ENCODE measurements around the gene PALLD. TPM values are rescaled to one million over a fixed set of nuclear protein-coding genes. Genes with fewer than 3 reads are reported as not detected.

Gene PALLD
- total and polyA plus RNA-seq, 2 of the 8 experiments (the other 6 are each of a cell fraction or from before 2014, with no cell fraction given): 10.5 to 25.0 TPM

DNA sequence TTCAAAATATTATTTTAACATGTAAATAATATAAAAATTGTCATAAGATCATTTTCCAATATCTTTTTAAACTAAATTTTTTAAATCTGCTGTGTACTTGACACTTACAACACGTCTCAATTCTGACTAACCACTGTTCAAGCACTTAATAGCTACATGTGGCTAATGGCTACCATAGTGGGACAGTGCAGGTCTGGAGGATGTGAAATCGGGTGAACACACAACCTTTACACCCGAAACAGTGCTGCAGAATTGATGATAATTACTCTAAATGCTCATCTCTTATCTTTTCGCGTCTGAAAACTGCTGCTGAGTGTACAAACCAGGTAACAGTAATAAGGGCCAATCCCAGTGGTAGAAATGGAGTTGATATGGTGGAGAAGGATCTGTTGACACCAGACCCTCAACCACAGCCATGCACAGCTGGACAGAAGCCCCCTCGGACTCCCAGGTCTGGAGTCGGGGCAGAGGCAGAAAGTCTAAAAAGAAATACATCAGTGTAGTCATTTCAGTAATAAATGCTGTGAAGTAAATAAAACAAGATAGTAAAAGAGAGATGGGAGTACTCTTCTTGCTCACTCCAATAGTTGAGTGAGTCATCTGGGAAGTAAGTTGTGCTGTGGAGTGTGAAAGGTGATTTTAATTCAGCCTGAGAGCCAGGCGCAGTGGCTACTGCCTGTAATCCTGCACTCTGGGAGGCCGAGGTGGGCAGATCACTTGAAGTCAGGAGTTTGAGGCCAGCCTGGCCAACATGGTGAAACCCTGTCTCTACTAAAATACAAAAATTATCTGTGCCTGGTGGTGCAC, 363.2 kb downstream of the PALLD start:
- DNase-seq (ENCODE audit: low read depth in 1 of 2, low spot score in 2 of 2): no peak
- no peak for TF ChIP-seq KDM5A (IDR thresholded peaks at IDR 0.05; ENCODE audit: low read length)
- no peak for TF ChIP-seq RXRA (IDR thresholded peaks at IDR 0.05; ENCODE audit: insufficient read depth, low read depth, low read length)
- no peak for TF ChIP-seq HDAC6 (IDR thresholded peaks at IDR 0.05; ENCODE audit: low read depth, low read length)
- TF ChIP-seq JUND (IDR thresholded peaks at IDR 0.05; ENCODE audit: low read length): no peak
- no peak for TF ChIP-seq MAFK (IDR thresholded peaks at IDR 0.05; ENCODE audit: low read depth, low read length)
- TF ChIP-seq RNF2 (IDR thresholded peaks at IDR 0.05; ENCODE audit: borderline replicate concordance, low read depth, low read length, missing control alignments, poor library complexity, severe bottlenecking): no peak
- no peak for TF ChIP-seq CHD2 (IDR thresholded peaks at IDR 0.05; ENCODE audit: low read length)
- no peak for TF ChIP-seq EZH2 (IDR thresholded peaks at IDR 0.05; ENCODE audit: low read depth, low read length, severe bottlenecking)
- TF ChIP-seq GABPA (IDR thresholded peaks at IDR 0.05; ENCODE audit: borderline replicate concordance, insufficient read depth, low read length): no peak

More for the DNA sequence above, 363.2 kb downstream of the PALLD start:
- ChIA-PET CTCF (ENCODE audit: partially characterized antibody) (no interaction called here), POLR2A (ENCODE audit: partially characterized antibody) (interaction anchor here (0.8 to 2.0 kb wide), 2 partner anchors 11 to 20 kb away, joined by 5 to 8 read pairs; no protein-coding TSS in a partner anchor)
- Histone ChIP-seq H2BK120ac (replicated peaks; ENCODE audit: low read depth, low read length) (no peak overlapping the region), H3K4me3 (ENCODE audit: extremely low read depth in 1 of 4, insufficient read depth in 2 of 4, low read depth in 3 of 4, low read length in 4 of 4) (no peak overlapping the region), H3K4me2 (ENCODE audit: insufficient read depth in 1 of 2, low read depth in 2 of 2, low read length in 2 of 2) (no peak overlapping the region), H2AK5ac (ENCODE audit: low read depth, low read length) (no peak overlapping the region), H2BK5ac (ENCODE audit: low read depth, low read length) (no peak overlapping the region), H2AFZ (ENCODE audit: low read length) (no peak overlapping the region), H4K8ac (ENCODE audit: extremely low read depth, insufficient read depth, low read length) (no peak overlapping the region), H3K79me1 (ENCODE audit: low read depth, low read length) (no peaks in the 10 kb centered on the region; the same call in 1 of the 2 replicates), H3K56ac (replicated peaks; ENCODE audit: insufficient read length, low read depth, low read length) (no peak overlapping the region), H2BK20ac (ENCODE audit: low read length) (no peak overlapping the region), H3K27ac (ENCODE audit: low read depth, low read length) (no peak overlapping the region), H4K5ac (ENCODE audit: insufficient read length, low read depth, low read length) (no peak overlapping the region), H4K91ac (replicated peaks; ENCODE audit: insufficient read length, low read length) (no peak overlapping the region), H3K9me3 (ENCODE audit: insufficient read depth in 2 of 2, low read depth in 1 of 2, low read length in 1 of 2) (no peaks in the 10 kb centered on the region), H3K9ac (replicated peaks in 1 of 4; ENCODE audit: extremely low read depth in 1 of 4, low read depth in 3 of 4, low read length in 3 of 4) (no peak overlapping the region), H3K14ac (ENCODE audit: insufficient read length) (no peak overlapping the region), H3K36me3 (ENCODE audit: control insufficient read depth in 2 of 4, insufficient read depth in 4 of 4, low read length in 3 of 4) (no peaks in the 10 kb centered on the region), H4K20me1 (replicated peaks in 1 of 2; ENCODE audit: control insufficient read depth in 1 of 2, insufficient read depth in 2 of 2, low read length in 2 of 2) (no peaks in the 10 kb centered on the region), H3K4ac (replicated peaks; ENCODE audit: insufficient read length, low read depth, low read length) (no peak overlapping the region), H2BK15ac (ENCODE audit: low read length) (0 out of 2 replicates have a peak overlapping the region, but pooled peaks have one; percentile 90), H3K4me1 (replicated peaks in 1 of 4; ENCODE audit: control insufficient read depth in 3 of 4, insufficient read depth in 4 of 4, low read length in 3 of 4) (peaks cover 0 to 6% (median 2%) of the 10 kb centered on the region in 4 experiments; a peak in 2 of 7 replicates), H2BK12ac (ENCODE audit: low read depth, low read length) (no peak overlapping the region), H3K27me3 (replicated peaks in 1 of 4; ENCODE audit: control insufficient read depth in 3 of 4, extremely low read depth in 1 of 4, insufficient read depth in 3 of 4, low read length in 3 of 4) (no peaks in the 10 kb centered on the region), H3K23me2 (ENCODE audit: low read depth, low read length) (no peaks in the 10 kb centered on the region), H3K23ac (ENCODE audit: insufficient read length) (no peak overlapping the region), H3K79me2 (ENCODE audit: control insufficient read depth in 1 of 2, insufficient read depth in 2 of 2, low read length in 2 of 2) (no peaks in the 10 kb centered on the region), H3K18ac (ENCODE audit: extremely low read depth, low read length) (no peak overlapping the region)
- FAIRE-seq: no peak
- WGBS, 2 experiments (ENCODE audit: extremely low coverage in 1 of 2, insufficient coverage in 1 of 2, insufficient read length in 1 of 2, insufficient replicate concordance in 2 of 2, low coverage in 1 of 2, low lambda C conversion rate in 2 of 2, missing lambda C conversion rate in 1 of 2): 89% methylated on average over 9 of the region's 9 CpGs; no CpG with 5 or more reads in 1 of the 2 experiments

Measured in H1 (cell line).